ENCODE results near the gene RNASEL.

RNASEL gene

GRCh38 chr1:182600036-182600713 is 11.1 kb upstream of the RNASEL start:
- no peak for DNase-seq

DNA sequence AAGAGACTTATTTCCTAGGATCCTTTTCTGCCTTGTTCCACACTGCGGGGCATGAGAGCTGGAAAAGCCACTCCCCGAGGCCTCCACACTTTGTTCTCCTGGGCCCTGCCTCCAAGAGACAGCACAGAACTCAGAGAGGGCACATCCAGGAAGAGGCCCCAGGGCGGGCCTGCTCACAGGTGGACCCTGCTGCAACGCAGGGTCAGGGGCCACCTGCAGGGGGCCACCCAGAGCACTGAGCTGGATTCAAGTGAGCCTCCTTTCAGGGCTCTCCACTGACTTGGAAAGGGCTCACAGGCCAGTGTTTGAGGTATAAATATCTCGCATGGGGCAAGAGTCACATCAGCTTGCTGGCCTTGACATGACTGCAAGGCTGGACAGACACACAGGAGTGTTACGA is 10.3 kb upstream of the RNASEL start:
- DNase-seq, result no peak

- peak; percentile 69 to 82 (median 75) for DNase-seq
Observed at GRCh38 chr1:182598296-182598695, 9.2 kb upstream of the RNASEL start.

DNA sequence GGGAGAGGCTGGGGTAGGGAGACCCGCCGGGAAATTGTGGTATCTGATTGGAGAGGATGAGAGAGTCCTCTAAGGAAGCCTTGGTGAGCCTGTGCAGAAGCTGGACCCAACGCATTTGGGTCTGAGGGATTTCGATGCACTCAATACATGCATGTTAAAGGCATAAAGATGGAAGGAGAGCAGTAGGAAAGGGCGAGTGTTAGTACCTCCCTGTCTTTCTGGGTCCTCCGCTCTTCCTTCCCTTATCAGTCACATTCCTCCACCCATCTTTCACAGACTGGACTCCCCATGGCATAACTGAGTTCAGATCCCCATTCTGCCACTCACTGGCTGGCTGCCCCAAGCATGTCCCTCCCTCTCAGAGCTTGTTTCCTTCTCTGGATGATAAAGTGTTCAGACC is 7.9 kb upstream of the RNASEL start:
- no peak for DNase-seq

GRCh38 chr1:182595641-182596240 is 6.7 kb upstream of the RNASEL start:
- peak; percentile 75 to 78 (median 77) for DNase-seq

DNA sequence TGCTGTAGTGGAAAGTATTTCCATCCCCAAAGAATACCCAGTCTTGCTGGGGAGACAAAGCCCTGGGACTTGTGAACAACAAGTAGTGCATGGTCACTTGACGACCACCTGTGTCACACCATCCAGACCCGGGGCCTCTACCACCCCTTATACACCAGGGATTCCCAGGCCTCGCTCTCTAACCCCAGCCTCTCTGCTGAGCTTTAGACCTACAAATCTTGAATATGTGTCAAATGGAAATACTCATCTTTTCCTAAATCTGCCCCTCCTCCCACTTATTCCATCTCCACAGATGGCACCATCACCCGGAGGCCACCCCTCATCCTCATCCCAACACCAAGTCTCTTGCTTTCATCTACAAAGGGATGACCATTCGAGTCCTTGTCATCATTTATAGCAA is 875 bp upstream of the RNASEL start:
- DNase-seq, result no peak

DNA sequence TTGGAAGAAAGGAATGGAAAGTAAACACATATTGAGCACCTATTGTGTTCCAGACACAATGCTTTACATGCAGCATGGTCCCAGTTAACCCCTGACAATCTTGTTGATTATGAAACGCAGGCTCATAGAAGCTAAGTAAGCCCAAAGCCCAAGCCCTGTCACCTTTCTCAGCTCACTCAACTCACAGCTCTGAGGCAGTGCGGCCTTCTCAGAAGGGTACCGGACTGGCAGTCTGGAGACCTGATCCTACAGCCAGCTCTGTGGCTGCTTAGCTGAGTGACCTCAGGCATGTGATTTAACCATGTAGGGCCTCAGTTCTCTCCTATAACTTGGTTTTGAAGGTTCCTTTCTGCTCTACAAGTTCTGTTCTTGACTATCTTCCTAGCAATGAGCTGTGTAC is 464 bp upstream of the RNASEL start:
- DNase-seq, result no peak

GRCh38 chr1:182587666-182588499 is 1.2 kb downstream of the RNASEL start:
- DNase-seq, result no peak

DNA sequence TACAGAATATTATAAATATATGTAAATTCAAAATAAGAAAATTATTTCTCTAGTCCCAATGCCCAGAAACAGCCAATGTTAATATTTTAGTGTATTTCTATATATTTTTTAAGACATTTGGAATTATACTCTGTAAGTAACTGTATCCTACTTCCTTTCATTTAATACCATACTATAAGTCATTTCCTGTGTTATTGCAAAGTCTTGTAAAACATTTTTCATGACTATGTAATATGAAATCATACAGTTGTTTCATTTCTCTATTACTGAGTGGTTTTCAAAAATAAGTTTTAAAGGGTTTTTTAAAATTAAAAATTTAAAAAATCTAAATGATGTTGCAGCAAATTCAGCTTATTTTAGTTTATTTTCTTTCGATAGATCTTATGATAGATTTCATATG is 2.0 kb downstream of the RNASEL start:
- DNase-seq, result peak in 2 of 3 donors; percentile 44 to 57

GRCh38 chr1:182586380-182586779 is 2.7 kb downstream of the RNASEL start:
- no peak for DNase-seq

DNA sequence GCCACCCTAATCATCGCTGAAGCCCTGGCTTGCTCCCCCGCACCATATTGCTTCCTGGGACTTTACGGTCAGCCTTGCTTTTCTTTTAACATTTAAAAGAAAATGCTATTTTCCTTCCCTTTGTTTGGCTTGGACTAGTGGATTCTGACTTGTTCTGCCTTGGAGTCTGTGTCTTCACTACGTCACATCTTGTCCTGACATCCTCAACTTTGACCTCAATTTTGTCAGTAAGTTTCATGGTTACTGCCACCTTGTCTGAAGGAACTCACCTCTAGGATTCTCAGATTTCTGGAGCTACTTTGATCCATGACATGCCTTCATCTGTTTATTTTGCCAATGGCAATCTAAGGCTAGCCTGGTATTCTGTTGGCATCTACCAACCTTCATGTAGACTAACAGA is 4.3 kb downstream of the RNASEL start:
- peak in 1 of 3 donors; percentile 1 for DNase-seq

DNA sequence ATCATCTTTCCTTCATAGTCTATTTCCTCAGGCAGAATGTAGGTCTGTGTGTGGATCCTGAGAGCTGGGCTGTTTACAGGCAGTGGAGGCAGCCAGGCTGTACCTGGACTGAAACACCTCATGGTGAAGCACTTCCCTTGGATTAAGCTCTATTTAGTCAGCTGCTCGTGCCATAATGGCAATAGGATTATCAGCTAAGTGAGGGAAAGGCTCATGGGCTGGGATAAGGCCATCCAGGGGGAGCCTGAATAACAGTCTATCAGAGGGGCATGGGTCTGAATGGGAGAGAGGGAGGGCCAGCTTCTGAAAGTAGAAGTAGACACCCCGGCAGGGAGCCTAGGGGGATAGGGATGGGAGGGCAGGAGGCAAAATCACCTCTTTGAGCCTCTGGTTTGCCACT is 8.3 kb downstream of the RNASEL start:
- DNase-seq, result no peak

GRCh38 chr1:182575540-182576149 is 13.4 kb downstream of the RNASEL start:
- no peak for DNase-seq

- DNase-seq, result no peak
Observed at GRCh38 chr1:182574156-182574555, 14.9 kb downstream of the RNASEL start.

DNA sequence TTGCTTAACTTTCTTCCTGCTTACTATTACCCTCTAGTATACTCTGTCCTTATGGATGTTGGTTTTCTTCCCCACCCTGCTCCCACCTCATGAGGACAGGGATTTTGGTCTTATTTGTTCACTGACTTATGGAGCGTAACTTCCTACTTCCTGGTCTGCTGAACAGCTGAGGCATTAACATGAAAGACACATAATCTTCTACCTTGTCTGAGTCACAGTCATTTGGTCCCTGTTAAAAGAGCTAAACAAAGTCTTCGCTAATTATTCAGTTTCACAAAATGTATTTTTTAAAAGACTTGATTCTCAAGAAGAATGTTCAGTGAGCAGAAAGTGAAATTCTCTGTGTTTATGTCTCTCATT is 18.5 kb downstream of the RNASEL start:
- no peak for DNase-seq

DNA sequence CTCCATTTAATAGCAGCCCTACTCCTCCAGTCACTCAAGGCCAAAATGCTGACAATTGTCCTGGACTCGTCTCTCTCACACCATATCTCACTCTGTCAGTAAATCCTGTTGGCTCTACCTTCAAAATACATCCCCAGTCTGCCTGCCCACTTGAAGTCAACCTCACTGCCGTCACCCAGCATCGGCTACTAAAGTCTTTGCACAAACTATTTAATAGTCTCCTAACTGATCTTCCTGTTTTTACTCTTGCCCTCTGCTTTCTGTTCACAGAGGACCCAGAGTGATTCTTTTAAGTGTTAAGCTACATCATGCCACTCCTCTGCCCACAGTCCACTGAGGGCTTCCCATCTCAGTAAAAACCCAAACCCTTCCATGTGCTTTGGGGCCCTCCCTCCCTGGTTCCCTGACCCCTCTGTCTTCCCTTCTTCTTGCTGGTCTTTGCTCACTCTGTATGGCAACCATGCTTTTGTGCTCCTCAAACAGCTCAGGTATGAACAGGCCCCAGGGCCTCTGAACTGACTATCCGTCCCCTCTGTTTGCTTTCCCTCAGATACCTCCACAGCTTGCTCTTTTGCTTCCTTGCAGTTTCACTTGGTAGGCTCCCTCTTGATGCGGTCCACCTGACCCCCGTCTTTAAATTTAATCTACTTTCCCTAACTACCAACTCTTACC is 19.0 kb downstream of the RNASEL start:
- DNase-seq, result no peak

DNA sequence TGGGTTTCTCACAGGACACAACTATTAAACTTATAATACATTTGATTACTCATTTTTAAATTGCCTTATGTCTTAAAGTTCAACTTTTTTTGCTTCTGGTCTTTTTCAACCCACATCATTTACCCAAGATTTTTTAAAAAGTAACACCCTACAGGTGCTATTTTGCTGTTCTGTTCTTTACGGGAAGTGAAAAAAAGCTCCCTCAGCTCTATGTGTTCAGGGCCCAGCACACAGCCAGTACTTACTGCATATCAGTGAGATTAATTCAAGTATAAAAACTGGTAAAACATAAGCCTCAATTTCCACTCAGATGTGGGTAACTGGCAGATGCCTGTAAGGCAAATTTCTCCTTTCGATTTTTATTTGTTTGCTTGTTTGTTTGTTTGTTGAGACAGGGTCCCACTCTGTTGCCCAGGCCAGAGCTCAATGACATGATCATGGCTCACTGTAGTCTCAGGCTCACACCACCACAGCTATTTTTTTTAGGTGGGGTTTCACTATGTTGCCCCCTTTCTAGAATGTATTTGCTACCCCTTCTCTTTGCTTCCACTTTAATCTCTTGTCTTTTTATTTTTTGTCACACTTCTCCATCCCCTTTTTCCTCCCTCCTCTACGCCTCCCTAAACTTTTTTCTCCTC is 20.3 kb downstream of the RNASEL start:
- DNase-seq, result no peak

GRCh38 chr1:182567629-182568028 is 21.4 kb downstream of the RNASEL start:
- no peak for DNase-seq

- no peak for DNase-seq
Observed at GRCh38 chr1:182565537-182565936, 23.5 kb downstream of the RNASEL start.

DNA sequence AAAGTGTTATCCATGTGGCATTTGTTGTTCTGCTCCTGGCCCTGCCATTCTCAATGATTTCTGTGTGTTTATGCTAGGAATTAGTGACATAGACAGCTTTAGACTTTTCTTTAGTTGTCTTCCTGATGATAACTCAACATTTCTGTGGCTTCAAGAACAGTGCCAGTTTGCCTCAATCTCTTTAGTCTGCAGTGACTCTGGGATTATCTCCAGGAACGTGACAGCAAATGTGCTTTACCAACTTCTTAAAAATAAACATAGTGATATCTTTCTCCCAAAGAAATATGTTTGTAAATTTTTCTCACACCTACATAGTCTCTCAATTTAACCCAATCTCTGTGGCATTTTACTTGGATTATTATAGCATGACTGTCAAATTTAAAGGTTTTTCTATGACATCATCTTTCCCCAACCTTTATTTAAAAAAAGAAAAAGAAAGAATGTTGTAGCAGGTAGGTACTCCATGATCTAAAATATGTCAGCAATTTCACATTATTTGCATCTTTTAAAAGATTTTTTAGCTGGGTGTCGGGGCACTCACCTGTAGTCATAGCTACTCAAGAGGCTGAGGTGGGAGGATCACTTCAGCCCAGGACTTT is 24.6 kb downstream of the RNASEL start:
- no peak for DNase-seq

DNA sequence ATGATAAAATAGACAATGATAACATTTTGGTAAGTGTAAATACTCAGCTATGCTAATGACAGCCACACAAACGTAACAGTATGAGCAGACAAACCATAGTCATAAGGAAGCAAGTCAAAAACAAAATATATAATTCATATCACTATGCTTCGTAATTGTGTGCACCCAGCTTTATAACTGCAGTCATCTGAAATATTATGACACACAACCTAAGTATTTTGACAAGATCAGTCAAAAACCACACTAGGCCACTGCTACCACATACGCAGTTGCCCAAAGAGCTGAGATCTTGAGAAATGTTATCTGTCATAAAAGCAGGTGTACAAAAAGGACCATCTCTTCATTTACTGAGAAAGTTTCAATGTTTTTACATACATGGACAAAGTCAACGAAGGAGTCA is 26.0 kb downstream of the RNASEL start:
- DNase-seq, result no peak

DNA sequence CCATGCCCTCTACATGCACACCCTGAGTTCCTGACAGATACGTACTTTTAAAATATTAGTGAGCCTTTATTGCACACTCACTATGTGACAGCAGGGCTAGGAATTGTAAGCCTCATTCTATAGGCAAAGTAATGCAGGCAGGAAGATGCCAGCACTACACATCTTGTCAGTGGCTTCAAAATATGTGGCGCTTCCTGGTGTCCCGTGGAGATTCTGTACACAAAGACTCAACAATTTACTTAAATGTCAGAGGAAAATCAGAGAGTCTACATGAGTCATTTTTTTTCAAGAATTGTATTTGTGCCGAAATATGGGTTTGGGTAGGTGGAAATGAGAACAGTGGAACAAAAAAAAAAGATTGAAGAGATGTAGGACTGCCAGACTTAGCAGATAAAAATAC is 27.6 kb downstream of the RNASEL start:
- no peak for DNase-seq
